ENCODE results near the gene SPRED3.

Gene SPRED3

DNA sequence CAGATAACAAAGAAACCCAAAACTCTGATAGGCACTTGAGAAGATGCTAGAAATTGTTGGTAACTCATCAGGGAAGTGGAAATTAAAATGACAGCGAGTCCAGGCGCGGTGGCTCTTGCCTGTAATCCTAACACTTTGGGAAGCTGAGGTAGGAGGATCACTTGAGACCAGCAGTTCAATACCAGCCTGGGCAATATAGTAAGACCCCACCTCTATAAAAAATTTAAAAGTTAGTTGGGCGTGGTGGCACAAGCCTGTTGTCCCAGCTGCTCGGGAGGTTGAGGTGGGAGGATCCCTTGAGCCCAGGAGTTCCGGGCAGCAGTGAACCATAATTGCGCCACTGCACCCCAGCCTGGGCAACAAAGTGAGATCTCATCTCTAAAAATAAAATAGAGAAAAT, 42.4 kb downstream of the SPRED3 start:
- H3K27me3 ChIP-seq (ENCODE audit: insufficient read depth, low read length), result peaks cover 21% of the 10 kb centered on the region
- H3K4me3 ChIP-seq (ENCODE audit: low read depth, low read length), result no peak overlapping the region
- H2AFZ ChIP-seq (ENCODE audit: low read length, unreplicated experiment), result no peak overlapping the region
- no peaks in the 10 kb centered on the region for H3K36me3 ChIP-seq (ENCODE audit: insufficient read depth, low read length)
- H3K79me2 ChIP-seq (ENCODE audit: control insufficient read depth, insufficient read depth, low read length, unreplicated experiment), result no peaks in the 10 kb centered on the region
- H3K27ac ChIP-seq (ENCODE audit: low read depth, low read length), result no peak overlapping the region
- no peaks in the 10 kb centered on the region for H3K4me1 ChIP-seq (ENCODE audit: control insufficient read depth, insufficient read depth, low read length, unreplicated experiment)

- H3K4me1 ChIP-seq (ENCODE audit: control insufficient read depth, insufficient read depth, low read length, unreplicated experiment), result no peaks in the 10 kb centered on the region
- H3K27ac ChIP-seq (ENCODE audit: low read depth, low read length), result no peak within 1 kb of the TSS
Measured at GRCh38 chr19:38433268-38433733, 44.8 kb downstream of the SPRED3 start, which contains the start of gene RYR1. RYR1 (plus strand) TSS chr19:38433691; CDS start chr19:38433830, 139 bp downstream.

GRCh38 chr19:38434549-38435051, 46.1 kb downstream of the SPRED3 start:
- no peak overlapping the region for H2AFZ ChIP-seq (ENCODE audit: low read length, unreplicated experiment)
- H3K27me3 ChIP-seq (ENCODE audit: insufficient read depth, low read length), result peaks cover 18% of the 10 kb centered on the region
- H3K4me3 ChIP-seq (ENCODE audit: low read depth, low read length), result no peak overlapping the region
- no peaks in the 10 kb centered on the region for H3K36me3 ChIP-seq (ENCODE audit: insufficient read depth, low read length)
- no peak overlapping the region for H3K27ac ChIP-seq (ENCODE audit: low read depth, low read length)
- no peaks in the 10 kb centered on the region for H3K79me2 ChIP-seq (ENCODE audit: control insufficient read depth, insufficient read depth, low read length, unreplicated experiment)
- no peaks in the 10 kb centered on the region for H3K4me1 ChIP-seq (ENCODE audit: control insufficient read depth, insufficient read depth, low read length, unreplicated experiment)

More at GRCh38 chr19:38433268-38433733, 44.8 kb downstream of the SPRED3 start, which contains the start of gene RYR1:
- no peak within 1 kb of the TSS for H3K4me3 ChIP-seq (ENCODE audit: low read depth, low read length)
- no peaks in the 10 kb centered on the region for H3K36me3 ChIP-seq (ENCODE audit: insufficient read depth, low read length)
- peaks cover 21% of the 10 kb centered on the region for H3K27me3 ChIP-seq (ENCODE audit: insufficient read depth, low read length)
- H2AFZ ChIP-seq (ENCODE audit: low read length, unreplicated experiment), result no peak within 1 kb of the TSS
- no peaks in the 10 kb centered on the region for H3K79me2 ChIP-seq (ENCODE audit: control insufficient read depth, insufficient read depth, low read length, unreplicated experiment)

DNA sequence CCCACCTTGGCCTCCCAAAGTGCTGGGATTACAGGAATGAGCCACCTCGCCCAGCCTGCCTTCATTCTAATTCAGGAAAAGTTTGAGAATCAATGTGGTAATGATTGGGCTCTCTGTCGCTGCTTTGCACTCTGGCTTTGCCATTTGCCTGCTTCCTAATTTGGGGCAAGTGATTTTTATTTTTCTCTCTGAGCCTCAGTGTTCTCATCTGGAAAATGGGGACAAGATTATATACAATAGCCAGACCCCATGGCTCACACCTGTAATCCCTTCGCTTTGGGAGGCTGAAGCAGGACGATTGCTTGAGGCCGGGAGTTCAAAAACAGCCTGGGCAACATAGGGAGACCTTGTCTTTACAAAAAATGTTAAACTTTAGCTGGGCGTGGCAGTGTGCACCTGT, 48.8 kb downstream of the SPRED3 start:
- Histone ChIP-seq H3K27me3 (ENCODE audit: insufficient read depth, low read length) (peaks cover 12% of the 10 kb centered on the region), H3K27ac (ENCODE audit: low read depth, low read length) (no peak overlapping the region), H2AFZ (ENCODE audit: low read length, unreplicated experiment) (no peak overlapping the region), H3K36me3 (ENCODE audit: insufficient read depth, low read length) (no peaks in the 10 kb centered on the region), H3K4me3 (ENCODE audit: low read depth, low read length) (no peak overlapping the region), H3K4me1 (ENCODE audit: control insufficient read depth, insufficient read depth, low read length, unreplicated experiment) (no peaks in the 10 kb centered on the region), H3K79me2 (ENCODE audit: control insufficient read depth, insufficient read depth, low read length, unreplicated experiment) (no peaks in the 10 kb centered on the region)

DNA sequence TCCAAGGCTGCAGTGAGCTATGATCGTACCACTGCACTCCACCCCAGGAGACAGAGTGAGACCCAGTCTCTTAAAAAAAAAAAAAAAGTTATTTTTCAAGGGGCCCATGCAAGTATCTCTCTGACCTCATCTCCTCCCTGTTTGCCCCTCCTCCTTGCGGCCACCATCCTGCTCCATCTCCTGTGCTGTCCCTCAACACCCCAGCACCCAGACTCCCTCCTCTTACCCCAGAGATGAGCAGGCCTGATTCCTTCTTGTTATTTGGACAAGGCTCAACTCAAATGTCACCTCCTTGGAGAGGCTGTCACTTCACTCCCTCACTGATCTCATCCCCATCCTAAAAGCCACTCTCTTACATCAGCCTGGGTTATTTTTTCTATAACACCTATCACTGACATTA, 49.4 kb downstream of the SPRED3 start:
- Histone ChIP-seq H3K79me2 (ENCODE audit: control insufficient read depth, insufficient read depth, low read length, unreplicated experiment) (no peaks in the 10 kb centered on the region), H3K4me1 (ENCODE audit: control insufficient read depth, insufficient read depth, low read length, unreplicated experiment) (no peaks in the 10 kb centered on the region), H3K36me3 (ENCODE audit: insufficient read depth, low read length) (no peaks in the 10 kb centered on the region), H3K4me3 (ENCODE audit: low read depth, low read length) (no peak overlapping the region), H3K27me3 (ENCODE audit: insufficient read depth, low read length) (peaks cover 12% of the 10 kb centered on the region), H3K27ac (ENCODE audit: low read depth, low read length) (no peak overlapping the region), H2AFZ (ENCODE audit: low read length, unreplicated experiment) (no peak overlapping the region)

- no peaks in the 10 kb centered on the region for H3K36me3 ChIP-seq (ENCODE audit: insufficient read depth, low read length)
- H3K27me3 ChIP-seq (ENCODE audit: insufficient read depth, low read length), result no peaks in the 10 kb centered on the region
- no peak overlapping the region for H3K4me3 ChIP-seq (ENCODE audit: low read depth, low read length)
- H3K4me1 ChIP-seq (ENCODE audit: control insufficient read depth, insufficient read depth, low read length, unreplicated experiment), result no peaks in the 10 kb centered on the region
- H3K27ac ChIP-seq (ENCODE audit: low read depth, low read length), result no peak overlapping the region
- H2AFZ ChIP-seq (ENCODE audit: low read length, unreplicated experiment), result no peak overlapping the region
- no peaks in the 10 kb centered on the region for H3K79me2 ChIP-seq (ENCODE audit: control insufficient read depth, insufficient read depth, low read length, unreplicated experiment)
Measured at GRCh38 chr19:38440592-38440991, 52.1 kb downstream of the SPRED3 start.

GRCh38 chr19:38441657-38442348, 53.3 kb downstream of the SPRED3 start:
- H3K27ac ChIP-seq (ENCODE audit: low read depth, low read length), result no peak overlapping the region
- H3K79me2 ChIP-seq (ENCODE audit: control insufficient read depth, insufficient read depth, low read length, unreplicated experiment), result no peaks in the 10 kb centered on the region
- H3K4me1 ChIP-seq (ENCODE audit: control insufficient read depth, insufficient read depth, low read length, unreplicated experiment), result no peaks in the 10 kb centered on the region
- H3K36me3 ChIP-seq (ENCODE audit: insufficient read depth, low read length), result no peaks in the 10 kb centered on the region
- H2AFZ ChIP-seq (ENCODE audit: low read length, unreplicated experiment), result no peak overlapping the region
- no peak overlapping the region for H3K4me3 ChIP-seq (ENCODE audit: low read depth, low read length)
- no peaks in the 10 kb centered on the region for H3K27me3 ChIP-seq (ENCODE audit: insufficient read depth, low read length)

- H3K27ac ChIP-seq (ENCODE audit: low read depth, low read length), result no peak overlapping the region
Measured at GRCh38 chr19:38442736-38443135, 54.2 kb downstream of the SPRED3 start.

GRCh38 chr19:38443458-38443999, 55.0 kb downstream of the SPRED3 start:
- Histone ChIP-seq H3K36me3 (ENCODE audit: insufficient read depth, low read length) (no peaks in the 10 kb centered on the region), H3K4me3 (ENCODE audit: low read depth, low read length) (no peak overlapping the region), H3K4me1 (ENCODE audit: control insufficient read depth, insufficient read depth, low read length, unreplicated experiment) (no peaks in the 10 kb centered on the region), H3K79me2 (ENCODE audit: control insufficient read depth, insufficient read depth, low read length, unreplicated experiment) (no peaks in the 10 kb centered on the region), H2AFZ (ENCODE audit: low read length, unreplicated experiment) (no peak overlapping the region), H3K27ac (ENCODE audit: low read depth, low read length) (no peak overlapping the region), H3K27me3 (ENCODE audit: insufficient read depth, low read length) (no peaks in the 10 kb centered on the region)

More at GRCh38 chr19:38442736-38443135, 54.2 kb downstream of the SPRED3 start:
- no peaks in the 10 kb centered on the region for H3K27me3 ChIP-seq (ENCODE audit: insufficient read depth, low read length)
- H3K79me2 ChIP-seq (ENCODE audit: control insufficient read depth, insufficient read depth, low read length, unreplicated experiment), result no peaks in the 10 kb centered on the region
- no peaks in the 10 kb centered on the region for H3K4me1 ChIP-seq (ENCODE audit: control insufficient read depth, insufficient read depth, low read length, unreplicated experiment)
- no peak overlapping the region for H2AFZ ChIP-seq (ENCODE audit: low read length, unreplicated experiment)
- no peaks in the 10 kb centered on the region for H3K36me3 ChIP-seq (ENCODE audit: insufficient read depth, low read length)
- H3K4me3 ChIP-seq (ENCODE audit: low read depth, low read length), result no peak overlapping the region

GRCh38 chr19:38444026-38444425, 55.5 kb downstream of the SPRED3 start:
- Histone ChIP-seq H3K27ac (ENCODE audit: low read depth, low read length) (no peak overlapping the region), H3K79me2 (ENCODE audit: control insufficient read depth, insufficient read depth, low read length, unreplicated experiment) (no peaks in the 10 kb centered on the region), H3K36me3 (ENCODE audit: insufficient read depth, low read length) (no peaks in the 10 kb centered on the region), H3K4me3 (ENCODE audit: low read depth, low read length) (no peak overlapping the region), H3K4me1 (ENCODE audit: control insufficient read depth, insufficient read depth, low read length, unreplicated experiment) (no peaks in the 10 kb centered on the region), H3K27me3 (ENCODE audit: insufficient read depth, low read length) (no peaks in the 10 kb centered on the region), H2AFZ (ENCODE audit: low read length, unreplicated experiment) (no peak overlapping the region)

GRCh38 chr19:38445362-38445761, 56.9 kb downstream of the SPRED3 start:
- Histone ChIP-seq H3K27ac (ENCODE audit: low read depth, low read length) (no peak overlapping the region), H3K4me3 (ENCODE audit: low read depth, low read length) (no peak overlapping the region), H3K36me3 (ENCODE audit: insufficient read depth, low read length) (no peaks in the 10 kb centered on the region), H2AFZ (ENCODE audit: low read length, unreplicated experiment) (no peak overlapping the region), H3K27me3 (ENCODE audit: insufficient read depth, low read length) (no peaks in the 10 kb centered on the region), H3K79me2 (ENCODE audit: control insufficient read depth, insufficient read depth, low read length, unreplicated experiment) (no peaks in the 10 kb centered on the region), H3K4me1 (ENCODE audit: control insufficient read depth, insufficient read depth, low read length, unreplicated experiment) (no peaks in the 10 kb centered on the region)

Data from ACC112 (cell line).